SU-DHL-6 (cell line): Measurements from ENCODE around the gene MRPL17.

Experiments used
- H2AFZ ChIP-seq: fragments of 200-600 bp; sonication (generic); 2 replicates; pipeline ENCODE4 v1.6.1; 2014; ENCODE audit warnings: low read depth, mild to moderate bottlenecking, moderate library complexity, mixed read lengths, antibody characterized with exemption, low read length; ENCODE audit not compliant: severe bottlenecking
- H3F3A ChIP-seq: fragments of 200-600 bp; shearing (Covaris generic); 2 replicates; pipeline ENCODE4 v1.6.0; 2016; ENCODE audit warnings: antibody characterized with exemption, mild to moderate bottlenecking; ENCODE audit not compliant: insufficient read depth
- H3K27ac ChIP-seq: fragments of 200-600 bp; sonication (generic); 2 replicates; pipeline ENCODE4 v1.5.1; 2016; ENCODE audit warnings: low read depth, mild to moderate bottlenecking, low read length, moderate library complexity, mixed read lengths
- H3K27me3 ChIP-seq: fragments of 200-600 bp; sonication (generic), shearing (Covaris generic); 2 replicates; pipeline ENCODE4 v1.6.0; 2014; ENCODE audit warnings: mild to moderate bottlenecking, low read length
- H3K36me3 ChIP-seq: fragments of 200-600 bp; sonication (generic); 2 replicates; pipeline ENCODE4 v1.6.1; 2014; ENCODE audit warnings: mild to moderate bottlenecking, low read length, mixed read lengths
- H3K4me2 ChIP-seq: fragments of 300-600, 200-600 bp; shearing (Covaris generic), sonication (generic); 2 replicates; pipeline ENCODE4 v1.6.0; 2014; ENCODE audit warnings: low read length, low read depth, mild to moderate bottlenecking; ENCODE audit not compliant: poor library complexity, severe bottlenecking
- H3K4me3 ChIP-seq: fragments of 200-600 bp; sonication (generic); 2 replicates; pipeline ENCODE4 v1.5.1; 2014; ENCODE audit warnings: antibody characterized with exemption, low read length, mild to moderate bottlenecking, mixed read lengths; ENCODE audit not compliant: insufficient read depth, poor library complexity, severe bottlenecking
- H3K79me2 ChIP-seq: fragments of 200-600 bp; sonication (generic); 2 replicates; pipeline ENCODE4 v1.6.1; 2014; ENCODE audit warnings: mild to moderate bottlenecking, low read length, moderate library complexity; ENCODE audit not compliant: insufficient read depth
- H3K9ac ChIP-seq: fragments of 200-600 bp; sonication (generic); 2 replicates; pipeline ENCODE4 v1.7.0; 2014; ENCODE audit warnings: mild to moderate bottlenecking, low read length
- H3K9me2 ChIP-seq: fragments of 200-600 bp; sonication (generic); replicated peaks from 2 replicates; pipeline ENCODE4 v1.6.1; 2014; ENCODE audit warnings: low read length; ENCODE audit not compliant: insufficient read depth
- H3K9me3 ChIP-seq: fragments of 200-600 bp; sonication (generic); 2 replicates; pipeline ENCODE4 v1.6.1; 2014; ENCODE audit warnings: low read length, mixed read lengths; ENCODE audit not compliant: insufficient read depth
- H4K20me1 ChIP-seq: fragments of 200-600 bp; sonication (generic); 2 replicates; pipeline ENCODE4 v1.6.1; 2014; ENCODE audit warnings: low read depth, mild to moderate bottlenecking, antibody characterized with exemption, low read length, moderate library complexity, mixed read lengths
- CTCF ChIP-seq: fragments of 200-600 bp; sonication (generic); IDR thresholded peaks from one replicate; pipeline ENCODE4 v1.5.1; 2017; ENCODE audit warnings: antibody characterized with exemption, mild to moderate bottlenecking, low read length, moderate library complexity; ENCODE audit not compliant: insufficient read depth, poor library complexity, severe bottlenecking
- EZH2phosphoT487 ChIP-seq: fragments of 200-600 bp; sonication (generic), shearing (Covaris generic); conservative IDR thresholded peaks from 2 replicates; pipeline ENCODE4 v1.6.1; 2018; ENCODE audit warnings: mild to moderate bottlenecking, antibody characterized with exemption, low read length, moderate library complexity, mixed read lengths

The MRPL17 gene

GRCh38 chr11:6647836-6648235 is 35.3 kb downstream of the MRPL17 start:
- Histone ChIP-seq H3K4me3 (no peak overlapping the region), H3K9ac (no peak overlapping the region), H3K36me3 (no peaks in the 10 kb centered on the region), H3K79me2 (no peaks in the 10 kb centered on the region), H3K27ac (no peak overlapping the region), H4K20me1 (no peaks in the 10 kb centered on the region), H3K9me3 (no peaks in the 10 kb centered on the region), H3F3A (no peaks in the 10 kb centered on the region), H2AFZ (no peak overlapping the region), H3K9me2 (no peaks in the 10 kb centered on the region), H3K4me2 (no peak overlapping the region), H3K27me3 (no peaks in the 10 kb centered on the region)
- no peak for TF ChIP-seq CTCF
- TF ChIP-seq EZH2phosphoT487, result no peak

- no peak overlapping the region for H2AFZ ChIP-seq
- H3K4me3 ChIP-seq, result no peak overlapping the region
- H3K9ac ChIP-seq, result no peak overlapping the region
- H3K36me3 ChIP-seq, result no peaks in the 10 kb centered on the region
- H3K4me2 ChIP-seq, result no peak overlapping the region
- H3K9me3 ChIP-seq, result no peaks in the 10 kb centered on the region
- no peaks in the 10 kb centered on the region for H3K27me3 ChIP-seq
- H3K9me2 ChIP-seq, result no peaks in the 10 kb centered on the region
- TF ChIP-seq CTCF (no peak), EZH2phosphoT487 (no peak)
- no peaks in the 10 kb centered on the region for H4K20me1 ChIP-seq
- no peak overlapping the region for H3K27ac ChIP-seq
- no peaks in the 10 kb centered on the region for H3K79me2 ChIP-seq
- no peaks in the 10 kb centered on the region for H3F3A ChIP-seq
Observed at GRCh38 chr11:6646918-6647679, 36.0 kb downstream of the MRPL17 start.

- TF ChIP-seq EZH2phosphoT487 (no peak), CTCF (no peak)
Observed at GRCh38 chr11:6646576-6646917, 36.6 kb downstream of the MRPL17 start.

More at GRCh38 chr11:6646576-6646917, 36.6 kb downstream of the MRPL17 start:
- H3K9me3 ChIP-seq, result no peaks in the 10 kb centered on the region
- H3K36me3 ChIP-seq, result no peaks in the 10 kb centered on the region
- H3K27ac ChIP-seq, result no peak overlapping the region
- H2AFZ ChIP-seq, result no peak overlapping the region
- H3K79me2 ChIP-seq, result no peaks in the 10 kb centered on the region
- H3K4me2 ChIP-seq, result no peak overlapping the region
- H3K4me3 ChIP-seq, result no peak overlapping the region
- no peaks in the 10 kb centered on the region for H3K27me3 ChIP-seq
- H3K9me2 ChIP-seq, result no peaks in the 10 kb centered on the region
- H4K20me1 ChIP-seq, result no peaks in the 10 kb centered on the region
- no peak overlapping the region for H3K9ac ChIP-seq
- H3F3A ChIP-seq, result no peaks in the 10 kb centered on the region
